Activated CD4-positive, alpha-beta T cell treated with anti-CD3 and anti-CD28 coated beads, Interleukin-2, Interleukin-4, amounts not matched to agents 100 ng/mL and 50 ng/mL, durations not matched to agents 16 hours and 8 hours (primary cell): ENCODE results near the gene CYSRT1.

ENCODE experiments used
- DNase-seq: peaks from one replicate; pipeline ENCODE4 v3.0.0-alpha.2; 2020; ENCODE audit warnings: low spot score

The CYSRT1 gene

DNA sequence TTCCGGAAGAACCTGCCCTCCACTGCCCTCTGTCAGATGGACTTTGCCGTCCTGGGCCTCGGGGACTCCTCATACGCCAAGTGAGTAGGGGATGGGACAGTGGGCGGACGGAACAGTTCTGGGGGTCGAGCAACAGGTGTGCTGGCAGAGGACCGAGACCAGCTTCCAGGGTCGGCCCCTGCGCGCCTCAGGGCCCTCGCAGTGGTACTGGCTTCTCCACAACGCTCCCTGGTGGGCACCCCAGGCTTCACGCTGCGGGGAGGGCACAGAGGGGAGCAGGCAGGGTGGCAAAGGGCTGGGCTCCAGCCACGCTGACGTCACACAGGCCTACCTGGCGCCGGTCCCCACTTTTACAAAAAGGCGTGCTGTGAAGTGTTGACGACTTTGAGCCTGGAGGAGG, 12.5 kb upstream of the CYSRT1 start:
- DNase-seq, result no peak

DNA sequence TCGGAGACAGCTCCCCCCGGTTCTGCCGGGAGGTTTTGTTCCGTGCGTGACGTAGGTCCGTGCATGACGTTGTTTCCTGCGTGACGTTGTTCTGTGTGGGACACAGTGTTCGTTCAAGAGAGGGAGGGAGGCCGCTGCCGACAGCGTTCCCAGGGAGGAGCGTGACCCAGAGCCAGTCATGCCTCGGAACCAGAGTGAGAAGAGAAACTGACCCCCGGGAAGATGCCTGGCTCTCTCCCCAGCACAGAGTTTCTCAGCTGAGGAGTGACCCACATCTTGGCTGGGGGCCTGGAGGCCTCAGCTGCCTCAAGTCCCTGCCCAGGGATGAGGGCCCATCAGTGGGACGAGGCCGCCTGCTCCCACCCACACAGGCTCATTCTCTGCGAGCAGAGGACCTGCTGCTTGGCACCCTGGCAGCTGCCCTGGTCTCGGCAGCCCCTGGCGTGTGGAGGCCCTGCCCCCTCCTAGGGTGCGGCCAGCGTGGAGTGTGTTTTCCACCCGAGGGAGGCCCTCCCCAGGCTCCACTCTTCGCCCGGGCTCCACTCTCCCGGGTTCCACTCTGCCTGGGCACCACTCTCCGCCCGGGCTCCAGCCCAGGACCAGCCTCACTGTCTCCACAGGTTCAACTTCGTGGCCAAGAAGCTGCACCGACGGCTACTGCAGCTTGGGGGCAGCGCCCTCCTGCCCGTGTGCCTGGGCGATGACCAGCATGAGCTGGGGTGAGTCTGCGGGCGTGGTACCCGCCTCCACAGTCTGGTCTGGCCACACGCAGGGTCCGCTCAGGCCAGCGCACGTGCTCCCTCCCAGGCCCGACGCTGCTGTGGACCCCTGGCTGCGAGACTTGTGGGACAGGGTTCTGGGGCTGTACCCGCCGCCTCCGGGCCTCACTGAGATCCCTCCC, 11.6 kb upstream of the CYSRT1 start:
- DNase-seq, result no peak

DNA sequence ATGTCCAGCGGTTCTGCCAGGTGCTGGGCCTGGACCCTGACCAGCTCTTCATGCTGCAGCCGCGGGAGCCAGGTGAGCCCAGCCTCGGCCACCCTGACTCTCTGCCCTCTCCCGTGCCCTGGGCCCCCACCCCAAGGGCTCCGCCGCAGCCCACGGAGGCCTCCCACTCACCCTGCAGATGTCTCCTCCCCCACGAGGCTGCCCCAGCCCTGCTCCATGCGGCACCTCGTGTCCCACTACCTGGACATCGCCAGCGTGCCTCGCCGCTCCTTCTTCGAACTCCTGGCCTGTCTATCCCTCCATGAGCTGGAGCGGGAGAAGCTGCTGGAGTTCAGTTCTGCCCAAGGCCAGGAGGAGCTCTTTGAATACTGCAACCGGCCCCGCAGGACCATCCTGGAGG, 10.4 kb upstream of the CYSRT1 start:
- no peak for DNase-seq

DNA sequence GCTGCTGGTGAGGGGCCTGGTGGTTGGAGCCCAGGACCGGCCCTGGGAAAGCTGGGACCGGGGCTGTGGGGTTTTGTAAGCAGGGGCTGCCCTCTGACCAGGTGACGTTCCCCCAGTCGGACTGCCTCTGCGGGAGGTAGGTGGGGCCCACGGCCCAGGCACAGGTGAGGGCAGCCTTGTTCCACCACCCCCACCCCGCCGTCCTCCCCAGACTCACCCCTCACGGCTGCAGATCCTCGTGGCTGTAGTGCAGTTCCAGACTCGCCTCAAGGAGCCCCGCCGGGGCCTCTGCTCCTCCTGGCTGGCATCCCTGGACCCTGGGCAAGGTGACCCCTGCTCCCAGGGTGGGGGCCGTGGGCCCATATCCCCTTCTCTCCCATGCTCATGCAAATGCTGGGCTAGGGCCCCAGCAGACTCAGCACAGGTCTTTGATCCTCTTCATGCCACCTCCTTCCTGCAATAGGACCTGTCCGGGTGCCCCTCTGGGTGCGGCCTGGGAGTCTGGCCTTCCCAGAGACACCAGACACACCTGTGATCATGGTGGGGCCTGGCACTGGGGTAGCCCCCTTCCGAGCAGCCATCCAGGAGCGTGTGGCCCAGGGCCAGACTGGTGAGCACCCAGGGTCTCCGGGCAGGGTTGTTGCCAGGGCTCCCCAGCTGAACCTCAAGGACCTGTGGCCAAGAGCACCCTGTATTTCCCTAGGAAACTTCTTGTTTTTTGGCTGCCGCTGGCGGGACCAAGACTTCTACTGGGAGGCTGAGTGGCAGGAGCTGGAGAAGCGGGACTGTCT, 9.6 kb upstream of the CYSRT1 start:
- DNase-seq, result no peak

DNA sequence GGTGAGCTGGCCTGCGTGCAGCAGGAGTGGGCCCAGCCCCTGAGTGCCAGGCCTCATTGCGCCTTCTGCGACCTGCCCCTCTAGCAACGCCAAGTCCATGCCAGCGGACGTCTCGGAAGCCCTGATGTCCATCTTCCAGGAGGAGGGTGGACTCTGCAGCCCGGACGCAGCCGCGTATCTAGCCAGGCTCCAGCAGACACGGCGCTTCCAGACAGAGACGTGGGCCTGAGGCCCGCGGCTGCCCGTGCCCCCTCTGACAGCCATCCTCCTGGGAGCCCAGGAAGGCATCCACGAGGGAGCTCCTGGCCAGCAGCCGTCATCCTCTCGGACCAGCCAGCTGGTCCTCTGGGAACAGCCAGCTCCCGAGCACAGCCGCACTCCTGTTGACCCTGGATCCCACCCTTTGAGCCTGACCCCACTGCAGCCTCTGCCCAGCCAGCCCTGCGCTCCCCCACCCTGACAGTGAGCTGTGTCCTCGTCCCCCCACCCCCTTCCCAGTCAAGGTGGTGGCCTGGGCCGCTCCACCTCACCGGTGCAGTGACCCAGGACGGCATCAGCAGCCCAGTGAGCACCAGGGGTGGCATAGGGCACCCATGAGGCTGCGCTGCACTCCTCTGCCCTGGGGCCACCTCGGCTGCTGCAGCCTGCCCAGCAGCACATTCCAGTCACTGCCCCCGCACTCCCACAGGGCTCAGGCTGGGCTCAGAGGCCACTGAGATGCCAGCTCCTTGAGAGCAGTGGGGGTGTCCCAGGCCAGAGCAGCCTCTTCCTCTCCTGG, 8.6 kb upstream of the CYSRT1 start:
- no peak for DNase-seq

DNA sequence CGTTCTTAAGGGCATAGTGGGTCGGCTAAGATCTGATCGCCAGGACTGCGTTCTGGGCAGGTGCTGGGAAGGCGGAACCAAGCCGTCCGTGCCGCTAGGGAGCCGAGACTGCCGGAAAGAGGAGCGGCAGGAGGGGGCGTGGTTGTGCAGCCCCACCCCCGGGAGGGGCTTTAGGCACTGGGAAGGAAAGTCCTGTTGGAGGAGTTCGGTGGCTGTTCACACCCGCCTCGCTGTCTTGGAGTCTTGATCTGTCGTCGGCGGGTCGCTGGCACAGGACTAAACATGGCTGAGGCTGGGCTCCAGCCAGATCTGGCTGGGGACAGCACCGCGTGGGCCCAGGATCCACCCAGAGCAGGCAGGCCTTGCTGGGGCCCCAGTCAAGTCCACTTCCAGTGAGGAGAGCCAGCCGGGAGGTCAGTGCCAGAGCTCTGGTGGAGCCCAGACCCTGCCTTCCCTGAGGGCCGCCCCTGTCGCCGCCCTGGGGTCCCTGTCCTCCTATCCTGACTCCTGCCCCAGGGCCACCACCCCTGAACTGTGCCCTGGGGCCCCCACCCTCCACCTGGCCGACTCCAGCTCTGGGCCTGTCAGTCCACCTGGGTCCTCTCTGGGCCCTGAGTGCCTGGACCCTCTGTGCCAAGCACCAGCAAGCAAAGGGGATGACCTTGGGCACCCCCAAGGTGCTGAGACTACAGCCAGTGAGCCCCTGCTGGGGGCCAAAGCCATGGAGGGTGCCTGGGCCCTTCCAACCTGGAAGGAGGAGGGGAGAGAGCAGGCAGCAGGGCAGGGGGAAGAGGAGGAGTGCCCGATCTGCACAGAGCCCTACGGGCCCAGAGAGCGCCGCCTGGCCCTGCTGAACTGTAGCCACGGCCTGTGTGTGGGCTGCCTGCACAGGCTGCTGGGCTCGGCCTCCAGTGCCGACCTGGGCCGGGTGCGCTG, 7.4 kb upstream of the CYSRT1 start:
- DNase-seq, result no peak

DNA sequence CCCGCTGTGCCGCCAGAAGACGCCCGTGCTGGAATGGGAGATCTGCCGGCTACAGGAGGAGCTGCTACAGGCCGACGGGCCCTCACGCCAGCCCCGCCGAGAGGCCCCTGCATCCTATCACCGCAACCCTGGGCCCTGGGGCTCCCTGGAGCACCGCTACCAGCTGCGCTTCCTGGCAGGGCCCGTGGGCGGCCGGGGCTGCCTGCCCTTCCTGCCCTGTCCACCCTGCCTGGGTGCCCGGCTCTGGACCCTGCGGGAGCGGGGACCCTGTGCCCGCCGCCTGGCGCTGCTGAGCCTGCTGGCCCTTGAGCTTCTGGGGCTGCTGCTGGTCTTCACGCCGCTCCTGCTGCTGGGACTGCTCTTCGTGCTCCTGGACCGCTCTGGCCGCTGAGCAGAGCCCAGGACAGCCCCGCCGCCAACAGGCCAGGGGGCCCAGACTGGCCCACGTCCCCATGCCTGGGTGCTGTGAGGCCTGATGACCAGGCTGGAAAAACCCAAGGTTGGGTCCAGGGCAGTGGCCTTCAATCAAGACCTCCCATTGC, 6.7 kb upstream of the CYSRT1 start:
- DNase-seq, result no peak

DNA sequence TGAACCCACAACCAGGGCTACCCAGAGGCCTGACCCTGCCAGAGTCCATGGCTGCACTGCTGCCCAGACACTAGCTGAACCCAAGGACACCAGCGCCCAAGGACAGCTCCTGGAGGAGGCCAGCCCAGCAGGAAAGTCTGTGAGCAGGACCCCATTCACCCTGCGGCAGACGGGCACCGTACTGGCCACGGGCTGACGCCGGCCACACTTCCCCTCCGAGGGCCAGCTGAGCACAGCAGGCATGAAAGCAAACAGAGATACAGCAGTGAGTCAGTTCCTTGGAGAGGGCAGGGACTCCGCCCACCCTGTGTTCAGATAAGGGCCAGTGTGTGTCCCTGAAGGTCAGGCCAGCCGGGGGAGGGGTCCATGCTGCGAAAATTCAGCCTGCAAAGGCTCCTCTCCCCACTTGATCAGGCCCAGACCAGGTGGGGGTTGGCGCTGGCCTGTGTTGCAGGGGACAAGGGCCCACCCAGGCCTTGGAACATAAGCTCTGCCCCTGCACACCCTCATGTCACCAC, 6.2 kb upstream of the CYSRT1 start:
- DNase-seq, result no peak

DNA sequence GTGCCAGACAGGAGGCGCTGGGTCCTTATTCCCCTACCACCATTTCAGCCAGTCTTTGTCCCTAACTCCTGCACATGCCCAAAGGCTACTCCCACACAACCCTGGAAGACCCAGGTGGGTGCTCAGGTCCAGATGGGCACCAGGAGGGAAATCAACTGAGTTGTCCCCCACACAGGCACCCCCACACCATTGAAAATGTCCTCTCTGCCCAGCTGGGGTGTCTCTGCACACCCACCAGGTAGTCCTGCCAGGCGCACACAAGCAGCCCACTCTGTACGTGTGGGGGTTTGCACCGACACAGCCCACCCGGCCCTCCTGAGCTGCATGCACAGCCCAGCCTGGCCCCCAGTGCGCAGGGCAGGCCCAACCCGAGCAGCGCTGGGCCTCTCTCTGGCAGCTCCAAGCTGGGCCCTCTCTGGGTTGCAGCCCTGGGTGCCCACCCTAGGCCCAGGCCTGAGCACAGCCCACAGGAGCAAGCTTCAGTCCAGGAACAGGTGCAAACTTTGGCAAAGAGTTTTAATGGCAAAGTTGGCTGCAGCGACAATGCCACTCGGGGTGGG, 5.1 kb upstream of the CYSRT1 start:
- no peak for DNase-seq

DNA sequence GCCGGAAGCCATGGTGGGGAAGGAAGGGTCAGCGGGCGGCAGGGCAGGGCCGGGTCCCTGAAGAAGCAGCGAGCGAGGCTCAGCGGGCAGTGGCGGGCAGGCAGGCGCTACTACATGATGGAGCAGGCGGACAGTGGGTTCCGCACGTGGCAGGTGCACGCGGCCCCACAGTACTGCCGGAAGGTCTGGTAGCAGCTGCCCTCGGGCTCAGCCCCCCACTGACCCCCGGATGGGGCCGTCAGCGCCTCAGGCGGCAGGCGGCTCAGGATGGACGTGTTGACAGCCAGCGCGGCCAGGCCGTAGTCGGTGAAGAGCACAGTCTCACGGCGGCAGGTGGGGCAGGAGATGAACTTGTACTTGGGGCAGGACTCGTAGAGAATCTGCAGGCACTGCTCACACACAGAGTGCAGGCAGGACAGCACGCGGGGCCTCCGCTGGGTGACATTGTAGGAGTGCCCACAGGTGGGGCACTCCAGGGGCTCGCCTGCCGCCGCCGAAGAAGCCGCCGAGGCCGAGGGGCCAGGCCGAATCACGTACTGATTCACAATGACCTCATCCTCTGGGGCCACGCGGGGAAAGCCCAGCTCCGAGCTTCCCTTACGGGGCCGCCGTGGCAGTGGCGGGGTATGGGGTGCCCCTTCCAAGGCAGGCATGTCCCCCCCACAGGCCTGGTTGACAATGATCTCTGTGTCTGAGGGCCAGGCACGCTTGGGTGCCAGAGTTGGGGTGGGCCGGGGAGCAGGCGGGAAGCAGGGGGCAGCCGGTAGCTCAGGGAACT, 4.5 kb upstream of the CYSRT1 start:
- no peak for DNase-seq

DNA sequence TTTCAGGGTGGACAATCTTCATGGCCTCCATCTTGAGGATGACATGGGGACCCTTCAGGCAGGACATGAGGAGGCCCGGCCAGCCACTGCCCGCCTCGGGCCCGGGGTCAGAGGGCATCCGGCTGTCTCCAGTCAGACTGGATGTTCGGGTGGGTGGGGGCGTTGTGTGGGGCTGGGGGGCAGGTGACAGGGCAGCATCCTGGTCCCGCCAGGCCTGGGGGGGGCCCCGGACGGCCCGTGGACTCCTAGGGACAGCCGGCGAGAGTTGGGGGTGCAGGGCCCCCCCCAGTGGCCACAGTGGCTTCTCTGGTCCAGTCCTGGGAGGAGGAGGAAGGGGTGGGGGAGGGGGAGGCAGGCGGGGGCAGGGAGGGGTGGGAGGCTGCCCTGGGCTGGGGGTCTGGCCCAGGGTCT, 3.9 kb upstream of the CYSRT1 start:
- DNase-seq, result no peak

DNA sequence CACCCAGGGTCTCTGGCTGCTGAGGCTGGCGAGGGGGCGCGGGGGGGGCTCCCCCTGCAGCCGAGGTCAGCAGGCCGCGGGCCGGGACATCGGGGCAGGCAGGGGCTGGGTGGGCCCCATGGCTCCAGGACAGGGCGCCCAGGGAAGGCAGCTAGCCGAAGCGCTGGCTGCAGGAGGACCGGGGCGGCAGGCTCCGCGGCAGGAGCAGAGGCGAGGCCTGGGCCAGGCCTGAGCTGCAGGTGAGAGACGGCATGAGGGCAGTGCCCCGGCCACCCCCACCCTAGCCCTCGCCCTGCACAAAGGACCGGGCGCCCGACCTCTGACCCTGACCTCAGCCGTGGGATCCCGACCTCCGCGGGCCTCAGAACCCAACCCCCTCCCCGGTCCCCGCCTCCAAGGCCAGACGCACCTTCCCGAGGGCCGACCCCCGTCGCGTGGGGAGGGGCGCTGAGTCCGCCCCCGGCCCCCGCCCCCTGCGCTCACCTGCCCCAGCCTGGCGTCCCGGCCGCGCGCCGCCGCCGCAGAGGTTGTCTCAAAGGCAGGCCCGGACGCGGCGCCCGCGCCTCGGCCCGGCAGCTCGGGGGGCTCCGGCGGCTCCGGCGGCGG, 3.4 kb upstream of the CYSRT1 start:
- DNase-seq, result no peak

DNA sequence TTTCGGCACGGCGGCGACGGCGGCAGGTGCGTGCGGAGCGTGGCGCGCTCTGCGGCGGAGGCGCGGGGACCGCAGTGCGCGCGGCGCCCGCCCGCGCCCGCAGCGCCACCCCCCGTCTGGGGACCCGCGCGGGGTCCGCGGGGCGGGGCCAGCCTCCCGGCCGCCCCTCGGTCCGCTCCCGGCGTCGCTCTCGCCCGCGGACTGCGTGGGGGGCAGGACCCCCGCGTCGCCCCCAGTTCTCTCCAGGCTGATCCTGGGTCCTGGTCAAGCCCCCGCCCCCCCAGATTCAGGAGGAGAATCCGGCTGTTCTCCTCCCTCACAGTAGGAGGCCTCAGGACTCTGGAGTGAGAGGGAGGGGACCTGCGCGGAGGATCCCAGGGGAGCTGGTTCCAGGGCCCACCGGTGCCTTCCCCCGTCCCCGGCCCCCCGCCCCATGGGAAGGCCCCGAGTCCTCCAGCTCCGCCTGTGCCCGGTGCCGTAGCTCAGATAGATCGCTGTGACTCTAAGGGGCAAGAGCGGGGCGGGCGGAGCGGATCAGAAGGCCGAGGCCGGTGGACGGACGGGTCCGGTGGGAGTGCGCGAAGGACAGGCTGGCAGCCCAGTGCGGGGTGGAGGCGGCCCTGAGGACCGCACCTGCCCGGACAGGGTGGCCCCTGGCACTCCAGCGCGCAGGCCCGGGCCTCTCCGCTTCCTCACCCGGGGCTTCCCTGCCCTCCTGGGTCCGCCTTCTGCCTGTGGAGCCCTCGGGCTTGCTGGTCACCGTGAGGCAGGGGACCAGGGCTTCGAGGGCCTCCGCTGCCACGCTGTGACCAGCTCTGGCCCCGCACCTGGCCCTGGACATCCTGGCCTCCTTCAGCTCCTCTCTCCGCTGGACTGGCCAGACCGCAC, 2.5 kb upstream of the CYSRT1 start, which contains the start of gene RNF208:
TSS of gene RNF208 (minus strand) at position 51 of the 888 bp plus-strand sequence. CDS start 1,028 bp downstream, outside the sequence.
- DNase-seq, result no peak

DNA sequence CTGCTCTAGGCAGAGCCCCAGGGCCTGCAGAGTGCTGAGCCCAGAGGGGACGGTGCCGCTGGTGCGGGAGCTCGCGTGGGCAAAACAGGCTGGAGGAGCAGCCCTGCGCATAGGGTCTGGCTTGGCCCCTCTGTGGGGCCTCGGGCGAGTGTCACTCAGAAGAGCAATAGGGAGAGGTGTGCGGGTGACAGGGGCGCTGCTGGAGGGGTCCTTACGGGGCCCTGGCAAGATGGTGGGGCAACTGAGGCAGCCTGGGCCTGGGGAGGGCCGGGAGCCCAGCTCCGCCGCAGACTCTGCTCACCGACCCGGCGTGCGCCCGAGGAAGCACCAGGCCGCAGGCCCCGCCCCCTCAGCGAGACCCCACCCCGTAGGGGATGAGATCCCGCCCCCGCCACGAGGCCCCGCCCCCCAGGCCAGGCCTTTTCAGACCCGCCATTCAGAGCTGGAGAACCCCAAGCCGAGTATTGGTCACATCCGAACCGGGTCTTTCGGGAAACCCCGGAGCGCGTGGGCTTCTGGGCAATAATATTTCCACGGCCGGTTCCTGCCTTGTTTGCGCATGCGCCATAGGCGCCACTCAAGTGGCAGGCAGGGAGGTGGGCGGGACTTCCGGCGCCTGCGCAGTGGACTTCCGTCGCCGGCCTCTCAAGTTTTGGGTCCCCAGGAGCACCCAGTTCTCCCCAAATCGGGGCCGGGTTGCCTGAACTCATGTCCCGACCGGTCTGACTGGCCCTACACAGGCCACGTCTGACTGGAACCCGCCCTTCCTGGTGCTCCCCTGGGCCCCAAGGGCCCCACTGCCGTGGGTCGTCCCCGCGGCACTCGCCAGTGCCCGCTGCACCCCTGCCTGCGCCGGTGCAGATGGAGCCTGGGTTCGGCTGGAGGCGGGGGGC, 1.6 kb upstream of the CYSRT1 start:
- DNase-seq, result peak; percentile 100

DNA sequence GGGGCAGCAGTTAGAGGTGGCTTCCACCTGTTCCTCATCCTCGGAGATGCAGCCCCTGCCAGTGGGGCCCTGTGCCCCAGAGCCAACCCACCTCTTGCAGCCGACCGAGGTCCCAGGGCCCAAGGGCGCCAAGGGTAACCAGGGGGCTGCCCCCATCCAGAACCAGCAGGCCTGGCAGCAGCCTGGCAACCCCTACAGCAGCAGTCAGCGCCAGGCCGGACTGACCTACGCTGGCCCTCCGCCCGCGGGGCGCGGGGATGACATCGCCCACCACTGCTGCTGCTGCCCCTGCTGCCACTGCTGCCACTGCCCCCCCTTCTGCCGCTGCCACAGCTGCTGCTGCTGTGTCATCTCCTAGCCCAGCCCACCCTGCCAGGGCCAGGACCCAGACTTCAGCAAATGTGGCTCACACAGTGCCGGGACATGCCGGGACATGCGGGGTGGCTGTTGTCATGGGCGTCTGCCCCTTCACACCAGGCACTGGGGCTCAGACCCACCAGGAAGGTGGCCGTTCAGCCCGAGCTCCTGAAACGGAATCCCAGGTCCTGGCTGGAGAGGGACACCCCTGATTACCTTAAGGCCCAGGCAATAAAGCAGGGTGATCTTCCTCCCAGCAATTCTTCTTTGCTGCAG, 841 bp downstream of the CYSRT1 start:
- DNase-seq, result no peak

DNA sequence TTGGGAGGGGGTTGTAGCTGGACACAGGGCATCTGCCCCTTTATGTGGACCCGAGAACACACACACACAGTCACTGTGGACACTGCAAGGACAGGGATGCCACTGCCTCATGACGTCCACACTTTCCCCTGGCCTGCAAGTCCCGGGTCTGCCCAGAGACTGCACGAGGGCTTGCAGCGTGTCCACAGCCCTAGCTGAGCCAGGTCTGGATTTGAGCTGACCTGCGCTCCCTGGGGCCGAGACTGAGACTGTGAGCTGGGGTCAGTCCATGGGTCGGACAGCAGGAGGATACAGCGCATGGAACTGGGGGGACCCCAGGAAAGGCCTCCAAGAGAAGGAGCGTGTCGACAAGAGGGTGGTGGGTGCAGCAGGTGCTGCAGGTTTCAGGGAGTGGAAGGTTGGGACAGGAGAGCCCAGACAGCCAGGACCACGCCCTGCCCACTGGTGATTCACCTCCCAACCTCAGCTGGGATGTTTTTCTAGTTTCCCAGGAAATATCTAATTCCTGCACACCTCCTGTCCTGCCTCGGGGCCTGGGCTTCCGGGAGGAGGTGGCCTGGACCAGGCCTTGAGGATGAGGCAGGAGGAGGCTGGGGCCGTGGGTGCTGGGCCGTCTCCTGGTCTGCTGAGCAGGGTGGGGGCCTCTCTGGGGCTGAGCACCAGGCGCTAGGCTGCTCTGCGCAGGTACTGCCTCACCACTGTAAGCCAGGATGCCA, 1.5 kb downstream of the CYSRT1 start:
- DNase-seq, result no peak
